Measurements from ENCODE around the gene TUBGCP4.

- TF ChIP-seq POLR2AphosphoS5 (IDR thresholded peaks at IDR 0.05; ENCODE audit: low read depth, low read length) (no peak), REST (IDR thresholded peaks at IDR 0.05; ENCODE audit: insufficient read depth in 1 of 2, low read depth in 2 of 2, low read length in 2 of 2) (no peak)
These were observed 37.9 kb downstream of the TUBGCP4 start for GRCh38 chr15:43408789-43409188.
